KOPT-K1 (cell line): ENCODE data around the gene SULT1B1.

Experiments used
- H3K27ac ChIP-seq: fragments of 200-600 bp; sonication (generic); 2 replicates; pipeline ENCODE4 v1.5.1; 2016; ENCODE audit warnings: antibody characterized with exemption, mild to moderate bottlenecking, low read depth, low read length; ENCODE audit not compliant: poor library complexity, severe bottlenecking
- H3K36me3 ChIP-seq: fragments of 200-600 bp; sonication (generic); 2 replicates; pipeline ENCODE4 v1.5.1; 2017; ENCODE audit warnings: antibody characterized with exemption, mild to moderate bottlenecking, low read length, moderate library complexity; ENCODE audit not compliant: insufficient read depth
- H3K9me3 ChIP-seq: fragments of 200-600 bp; sonication (generic); 2 replicates; pipeline ENCODE4 v1.5.1; 2017; ENCODE audit warnings: antibody characterized with exemption, low read length, mild to moderate bottlenecking; ENCODE audit not compliant: insufficient read depth, poor library complexity, severe bottlenecking

The SULT1B1 gene

DNA sequence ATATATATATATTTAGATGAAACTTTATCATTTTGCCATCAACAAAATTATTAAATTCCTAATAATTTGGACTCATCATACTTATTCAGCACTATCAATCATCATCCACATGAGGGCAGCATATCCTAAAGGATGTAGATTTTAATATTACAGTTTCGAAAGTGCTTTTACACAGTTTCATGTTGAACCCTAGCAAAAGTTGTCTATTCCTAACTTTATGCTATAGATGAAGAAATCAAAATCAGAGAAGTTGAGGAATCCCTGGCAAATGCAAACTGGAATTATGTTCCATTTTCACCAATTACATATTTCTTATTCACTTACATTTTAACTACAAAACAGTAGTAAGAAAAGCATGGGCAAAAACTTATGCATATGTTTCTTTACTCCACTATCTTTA, 70.8 kb downstream of the SULT1B1 start:
- H3K36me3 ChIP-seq = no peaks in the 10 kb centered on the region
- no peak overlapping the region for H3K27ac ChIP-seq

DNA sequence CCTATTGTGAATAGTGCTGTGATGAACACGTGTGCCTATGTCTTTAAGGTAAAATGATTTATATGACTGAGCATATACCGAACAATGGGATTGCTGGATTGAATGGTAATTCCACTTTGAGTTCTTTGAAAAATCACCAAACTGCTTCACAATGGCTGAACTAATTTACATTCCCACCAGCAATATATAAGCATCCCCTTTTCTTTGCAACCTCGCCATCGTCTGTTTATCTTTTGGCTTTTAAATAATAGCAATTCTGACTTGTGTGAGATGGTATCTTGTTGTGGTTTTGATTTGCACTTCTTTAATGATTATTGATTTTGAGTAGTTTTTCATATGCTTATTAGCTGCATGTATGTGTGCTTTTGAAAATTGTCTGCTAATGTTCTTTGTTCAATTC, 75.6 kb downstream of the SULT1B1 start:
- H3K36me3 ChIP-seq = no peaks in the 10 kb centered on the region
- H3K9me3 ChIP-seq = no peaks in the 10 kb centered on the region
- H3K27ac ChIP-seq = no peak overlapping the region

More for the DNA sequence above, 70.8 kb downstream of the SULT1B1 start:
- no peaks in the 10 kb centered on the region for H3K9me3 ChIP-seq
